LNCaP clone FGC (cell line): ENCODE data around the gene WDR37.
A peak's percentile ranks its signal among the peaks of the same experiment; 100 is the strongest.

Source experiments
- DNase-seq: peaks from one replicate; pipeline ENCODE4 v3.0.0-alpha.2; 2011; ENCODE audit warnings: low read depth
- H3K4me3 ChIP-seq: 2 replicates; pipeline ENCODE4 v1.5.1; 2011; ENCODE audit warnings: mild to moderate bottlenecking, low read depth, low read length, control low read depth
- TF ChIP-seq, protein P1 (sequence below): IDR thresholded peaks from 2 replicates; pipeline ENCODE4 v1.5.1; 2012; ENCODE audit warnings: mild to moderate bottlenecking; ENCODE audit not compliant: control insufficient read depth, insufficient read depth; ENCODE audit errors: extremely low read depth

The WDR37 gene

DNA sequence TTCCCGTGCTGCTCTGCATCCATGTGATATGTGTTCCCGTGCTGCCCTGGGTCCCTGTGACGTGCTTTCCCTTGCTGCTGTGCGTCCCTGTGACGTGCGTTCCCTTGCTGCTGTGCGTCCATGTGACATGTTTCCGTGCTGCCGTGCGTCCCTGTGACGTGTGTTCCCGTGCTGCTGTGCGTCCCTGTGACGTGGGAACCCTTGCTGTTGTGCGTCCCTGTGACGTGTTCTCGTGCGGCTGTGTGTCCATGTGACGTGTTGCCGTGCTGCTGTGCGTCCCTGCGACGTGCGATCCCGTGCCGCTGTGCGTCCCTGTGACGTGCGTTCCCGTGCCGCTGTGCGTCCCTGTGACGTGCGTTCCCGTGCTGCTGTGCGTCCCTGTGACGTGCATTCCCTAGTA, 45.8 kb downstream of the WDR37 start:
- DNase-seq = no peak
- TF ChIP-seq, protein P1, sequence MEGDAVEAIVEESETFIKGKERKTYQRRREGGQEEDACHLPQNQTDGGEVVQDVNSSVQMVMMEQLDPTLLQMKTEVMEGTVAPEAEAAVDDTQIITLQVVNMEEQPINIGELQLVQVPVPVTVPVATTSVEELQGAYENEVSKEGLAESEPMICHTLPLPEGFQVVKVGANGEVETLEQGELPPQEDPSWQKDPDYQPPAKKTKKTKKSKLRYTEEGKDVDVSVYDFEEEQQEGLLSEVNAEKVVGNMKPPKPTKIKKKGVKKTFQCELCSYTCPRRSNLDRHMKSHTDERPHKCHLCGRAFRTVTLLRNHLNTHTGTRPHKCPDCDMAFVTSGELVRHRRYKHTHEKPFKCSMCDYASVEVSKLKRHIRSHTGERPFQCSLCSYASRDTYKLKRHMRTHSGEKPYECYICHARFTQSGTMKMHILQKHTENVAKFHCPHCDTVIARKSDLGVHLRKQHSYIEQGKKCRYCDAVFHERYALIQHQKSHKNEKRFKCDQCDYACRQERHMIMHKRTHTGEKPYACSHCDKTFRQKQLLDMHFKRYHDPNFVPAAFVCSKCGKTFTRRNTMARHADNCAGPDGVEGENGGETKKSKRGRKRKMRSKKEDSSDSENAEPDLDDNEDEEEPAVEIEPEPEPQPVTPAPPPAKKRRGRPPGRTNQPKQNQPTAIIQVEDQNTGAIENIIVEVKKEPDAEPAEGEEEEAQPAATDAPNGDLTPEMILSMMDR = no peak
- H3K4me3 ChIP-seq = no peak overlapping the region

DNA sequence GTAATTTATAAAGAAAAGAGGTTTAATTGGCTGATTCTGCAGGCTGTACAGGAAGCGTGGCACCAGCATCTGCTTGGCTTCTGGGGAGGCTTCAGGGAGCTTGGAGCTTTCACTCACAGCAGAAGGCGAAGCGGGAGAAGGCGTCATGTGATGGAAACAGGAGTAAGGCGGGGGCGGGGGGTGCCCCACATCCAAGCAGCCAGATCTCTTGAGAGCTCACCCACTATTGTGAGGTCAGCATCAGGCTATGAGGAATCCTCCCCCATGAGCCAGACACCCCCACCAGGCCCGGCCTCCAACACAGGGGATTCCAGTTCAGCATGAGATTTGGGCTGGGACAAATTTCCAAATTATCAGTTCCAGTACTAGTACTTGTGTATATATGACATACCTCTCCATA, 46.2 kb downstream of the WDR37 start:
- TF ChIP-seq, protein P1 = no peak
- DNase-seq = no peak
- no peak overlapping the region for H3K4me3 ChIP-seq

DNA sequence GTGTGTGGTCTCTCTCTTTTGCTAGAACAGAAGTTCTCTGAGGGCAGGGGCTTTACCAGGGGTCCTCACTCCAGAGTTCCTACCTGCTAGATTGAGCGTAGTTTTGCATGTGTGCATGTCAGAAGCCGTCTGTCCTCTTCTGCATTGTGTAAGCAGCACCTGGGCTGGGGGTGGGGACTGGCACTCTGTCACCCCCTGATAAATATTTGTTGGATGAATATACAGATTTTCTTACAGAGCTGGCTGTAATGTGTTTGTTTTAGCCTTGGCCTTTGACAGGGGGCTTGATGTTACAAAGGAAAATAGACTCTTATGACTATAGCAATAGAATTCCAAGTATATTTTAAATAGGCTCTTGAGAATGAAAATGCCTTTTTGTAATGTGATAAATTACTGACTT, 46.6 kb downstream of the WDR37 start:
- no peak overlapping the region for H3K4me3 ChIP-seq
- TF ChIP-seq, protein P1 = no peak
- no peak for DNase-seq

DNA sequence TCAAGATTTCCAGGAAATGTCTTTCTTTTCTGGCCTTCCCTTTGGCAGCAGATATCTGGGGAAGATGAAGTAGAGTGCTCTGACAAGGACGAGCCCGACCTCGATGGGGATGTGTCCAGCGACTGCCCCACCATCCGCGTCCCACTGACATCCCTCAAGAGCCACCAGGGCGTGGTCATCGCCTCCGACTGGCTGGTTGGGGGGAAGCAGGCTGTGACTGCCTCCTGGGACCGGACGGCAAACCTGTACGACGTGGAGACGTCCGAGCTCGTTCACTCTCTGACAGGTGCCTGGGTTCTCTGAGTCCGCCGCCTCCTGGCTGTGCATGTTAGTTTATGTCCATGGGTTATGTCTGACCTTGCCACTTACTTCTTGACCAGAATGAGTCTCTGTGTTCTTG, 47.4 kb downstream of the WDR37 start:
- H3K4me3 ChIP-seq = no peak overlapping the region
- TF ChIP-seq, protein P1 = no peak
- DNase-seq = no peak

DNA sequence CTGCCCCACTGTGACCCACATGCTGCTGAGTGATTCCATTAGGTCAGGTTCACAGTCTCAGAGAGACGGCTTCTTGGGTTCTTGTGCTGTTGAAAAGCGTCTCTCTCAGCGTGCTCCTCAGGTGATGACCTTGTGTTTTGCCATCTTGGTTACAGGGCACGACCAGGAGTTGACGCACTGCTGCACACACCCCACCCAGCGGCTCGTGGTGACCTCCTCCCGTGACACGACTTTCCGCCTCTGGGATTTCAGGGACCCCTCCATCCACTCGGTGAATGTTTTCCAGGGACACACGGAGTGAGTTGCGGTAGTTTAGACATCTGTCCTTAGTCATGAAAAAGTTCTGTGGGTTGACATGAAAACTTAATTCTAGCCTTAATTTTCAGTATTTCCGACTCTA, 48.8 kb downstream of the WDR37 start:
- DNase-seq = no peak
- no peak overlapping the region for H3K4me3 ChIP-seq
- TF ChIP-seq, protein P1 = no peak

DNA sequence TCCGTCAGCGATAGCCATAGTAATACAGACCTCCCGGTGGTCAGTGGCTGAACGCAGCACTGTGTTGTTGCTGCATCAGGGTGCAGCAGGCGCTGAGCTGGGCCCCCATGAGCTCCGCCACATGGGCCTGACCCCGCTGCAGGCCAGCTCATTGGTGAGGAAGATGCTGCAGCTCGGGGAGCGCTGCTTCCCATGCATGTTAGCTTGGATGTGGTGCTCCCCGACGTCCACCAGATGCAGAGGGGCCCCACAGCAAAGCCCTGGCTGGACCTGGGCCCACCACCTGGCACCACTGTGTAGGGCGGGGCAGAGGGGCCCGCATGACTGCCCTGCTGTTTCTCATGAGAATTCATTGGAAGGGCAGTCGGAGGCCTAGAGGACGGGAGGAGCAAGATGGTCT, 50.8 kb downstream of the WDR37 start:
- TF ChIP-seq, protein P1 = no peak
- no peak for DNase-seq
- no peak overlapping the region for H3K4me3 ChIP-seq

DNA sequence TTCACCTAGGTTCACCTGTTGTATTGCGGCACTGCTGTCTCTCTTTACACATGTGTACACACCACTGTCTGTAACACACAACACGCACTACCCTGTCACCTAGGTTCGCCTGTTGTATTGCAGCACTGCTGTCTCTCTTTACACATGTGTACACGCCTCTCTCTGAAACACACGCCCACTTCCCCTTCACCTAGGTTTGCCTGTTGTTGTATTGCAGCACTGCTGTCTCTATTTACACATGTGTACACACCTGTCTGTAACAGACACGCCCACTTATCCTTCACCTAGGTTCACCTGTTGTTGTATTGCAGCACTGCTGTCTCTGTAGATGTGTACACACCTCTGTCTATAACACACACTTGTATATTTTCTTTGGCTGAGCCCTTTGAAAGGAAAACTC, 51.5 kb downstream of the WDR37 start:
- TF ChIP-seq, protein P1 = no peak
- H3K4me3 ChIP-seq = no peak overlapping the region
- peak; percentile 8 for DNase-seq
